Measurements from ENCODE around the gene KDM5B. TPM values are rescaled to one million over a fixed set of nuclear protein-coding genes. Genes with fewer than 3 reads are reported as not detected.

Gene KDM5B
- total RNA-seq, 1 experiment from 2014 or later: 62.7 TPM

DNA sequence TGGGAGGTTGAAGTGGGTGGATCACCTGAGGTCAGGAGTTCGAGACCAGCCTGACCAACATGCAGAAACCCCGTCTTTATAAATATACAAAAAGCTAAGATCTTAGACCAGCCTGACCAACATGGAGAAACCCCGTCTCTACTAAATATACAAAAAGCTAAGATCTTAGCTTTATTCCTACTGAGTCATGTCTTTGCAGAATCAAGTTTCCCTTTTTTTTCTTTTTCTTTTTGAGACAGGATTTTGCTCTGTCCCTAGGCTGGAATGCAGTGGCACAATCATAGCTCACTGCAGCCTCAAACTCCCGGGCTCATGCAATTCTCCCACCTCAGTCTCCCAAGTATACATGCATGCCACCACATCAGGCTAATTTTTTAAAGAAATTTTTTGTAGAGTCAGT lies 21.4 kb downstream of the KDM5B start:
- intact Hi-C loops (cut with micrococcal nuclease; ENCODE audit: unreplicated experiment): no loop called here
- Histone ChIP-seq H3K4me3 (ENCODE audit: low read depth, low read length) (no peak overlapping the region), H3K27me3 (replicated peaks; ENCODE audit: control insufficient read depth, insufficient read depth, low read length) (no peaks in the 10 kb centered on the region), H3K36me3 (ENCODE audit: control insufficient read depth, insufficient read depth, low read length) (no peaks in the 10 kb centered on the region), H3K9me3 (no peaks in the 10 kb centered on the region), H3K4me1 (peaks cover 9% of the 10 kb centered on the region)
- H3K27ac Mint-ChIP-seq (ENCODE audit: unreplicated experiment): no peak overlapping the region
- no TSS peak for BruUV-seq (replicated peaks)
- TF ChIP-seq, protein P1, sequence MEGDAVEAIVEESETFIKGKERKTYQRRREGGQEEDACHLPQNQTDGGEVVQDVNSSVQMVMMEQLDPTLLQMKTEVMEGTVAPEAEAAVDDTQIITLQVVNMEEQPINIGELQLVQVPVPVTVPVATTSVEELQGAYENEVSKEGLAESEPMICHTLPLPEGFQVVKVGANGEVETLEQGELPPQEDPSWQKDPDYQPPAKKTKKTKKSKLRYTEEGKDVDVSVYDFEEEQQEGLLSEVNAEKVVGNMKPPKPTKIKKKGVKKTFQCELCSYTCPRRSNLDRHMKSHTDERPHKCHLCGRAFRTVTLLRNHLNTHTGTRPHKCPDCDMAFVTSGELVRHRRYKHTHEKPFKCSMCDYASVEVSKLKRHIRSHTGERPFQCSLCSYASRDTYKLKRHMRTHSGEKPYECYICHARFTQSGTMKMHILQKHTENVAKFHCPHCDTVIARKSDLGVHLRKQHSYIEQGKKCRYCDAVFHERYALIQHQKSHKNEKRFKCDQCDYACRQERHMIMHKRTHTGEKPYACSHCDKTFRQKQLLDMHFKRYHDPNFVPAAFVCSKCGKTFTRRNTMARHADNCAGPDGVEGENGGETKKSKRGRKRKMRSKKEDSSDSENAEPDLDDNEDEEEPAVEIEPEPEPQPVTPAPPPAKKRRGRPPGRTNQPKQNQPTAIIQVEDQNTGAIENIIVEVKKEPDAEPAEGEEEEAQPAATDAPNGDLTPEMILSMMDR (IDR thresholded peaks at IDR 0.05; ENCODE audit: insufficient read depth in 1 of 2, low read depth in 1 of 2, low read length in 1 of 2, severe bottlenecking in 1 of 2, unreplicated experiment in 1 of 2): no peak
- ChIA-PET POLR2A (no interaction called here), CTCF (no interaction called here)
- no peaks in the 10 kb centered on the region for H3K9me3 Mint-ChIP-seq (ENCODE audit: unreplicated experiment)
- H3K27me3 Mint-ChIP-seq (ENCODE audit: insufficient read depth, unreplicated experiment): no peaks in the 10 kb centered on the region
- DNase-seq: no peak
- no peak overlapping the region for H3K4me3 Mint-ChIP-seq (ENCODE audit: unreplicated experiment)
- peaks cover 4% of the 10 kb centered on the region for H3K36me3 Mint-ChIP-seq (ENCODE audit: insufficient read depth, unreplicated experiment)
- peaks cover 18% of the 10 kb centered on the region for H3K4me1 Mint-ChIP-seq (ENCODE audit: low read depth, unreplicated experiment)

DNA sequence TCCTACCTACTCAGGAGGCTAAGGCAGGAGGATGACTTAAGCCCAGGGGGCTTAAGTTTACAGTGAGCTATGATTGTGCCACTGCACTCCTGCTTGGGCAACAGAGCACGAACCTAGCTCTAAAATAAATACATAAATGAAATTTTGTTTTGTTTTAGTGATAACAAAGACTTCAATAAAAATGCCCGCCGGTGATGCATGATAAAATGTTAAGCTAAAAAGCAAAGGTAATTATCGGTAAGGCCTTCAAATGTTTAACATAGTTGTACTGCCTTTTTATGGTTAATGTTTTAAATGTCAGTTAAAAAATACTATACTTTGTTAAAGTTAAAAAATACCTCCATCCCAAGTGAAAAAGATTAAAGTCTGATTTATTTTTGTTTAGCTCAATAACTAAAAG lies 27.0 kb downstream of the KDM5B start:
- Mint-ChIP-seq H3K27me3 (ENCODE audit: insufficient read depth, unreplicated experiment) (no peaks in the 10 kb centered on the region), H3K4me3 (ENCODE audit: unreplicated experiment) (no peak overlapping the region), H3K4me1 (ENCODE audit: low read depth, unreplicated experiment) (no peaks in the 10 kb centered on the region), H3K9me3 (ENCODE audit: unreplicated experiment) (no peaks in the 10 kb centered on the region), H3K36me3 (ENCODE audit: insufficient read depth, unreplicated experiment) (no peaks in the 10 kb centered on the region), H3K27ac (ENCODE audit: unreplicated experiment) (no peak overlapping the region)
- TF ChIP-seq, protein P1 (IDR thresholded peaks at IDR 0.05; ENCODE audit: insufficient read depth in 1 of 2, low read depth in 1 of 2, low read length in 1 of 2, severe bottlenecking in 1 of 2, unreplicated experiment in 1 of 2): no peak
- BruUV-seq (replicated peaks): no TSS peak
- DNase-seq: no peak
- CTCF ChIA-PET: interaction anchor here (1.2 kb wide), 1 partner anchor 8 kb away, joined by 3 read pairs; no protein-coding TSS in a partner anchor
- no peaks in the 10 kb centered on the region for H3K9me3 ChIP-seq
- intact Hi-C loops (cut with micrococcal nuclease; ENCODE audit: unreplicated experiment): no loop called here
- no peaks in the 10 kb centered on the region for H3K27me3 ChIP-seq (replicated peaks; ENCODE audit: control insufficient read depth, insufficient read depth, low read length)
- POLR2A ChIA-PET: no interaction called here
- H3K4me3 ChIP-seq (ENCODE audit: low read depth, low read length): no peak overlapping the region
- no peaks in the 10 kb centered on the region for H3K36me3 ChIP-seq (ENCODE audit: control insufficient read depth, insufficient read depth, low read length)
- H3K4me1 ChIP-seq: no peaks in the 10 kb centered on the region; the same call in 1 of the 2 replicates

DNA sequence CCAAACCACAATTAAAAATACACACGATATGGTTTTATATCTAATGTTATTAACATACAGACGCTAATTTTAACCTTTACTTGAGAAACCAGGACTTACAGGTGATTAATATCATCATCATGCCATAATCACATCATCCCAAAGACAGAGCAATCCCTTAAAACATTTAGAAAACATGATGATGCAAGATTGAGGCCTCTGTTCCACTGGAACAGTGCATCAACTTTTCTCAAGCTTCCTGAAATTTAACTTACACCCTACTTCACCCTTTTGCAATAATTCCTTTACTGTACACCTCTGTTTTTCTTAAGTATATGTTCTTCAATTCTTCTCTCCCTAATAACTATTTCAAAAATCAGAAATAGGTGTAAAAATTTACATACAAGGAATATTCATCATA lies 38.1 kb downstream of the KDM5B start:
- CTCF ChIA-PET: no interaction called here

More for the DNA sequence above, 38.1 kb downstream of the KDM5B start:
- Mint-ChIP-seq H3K36me3 (ENCODE audit: insufficient read depth, unreplicated experiment) (peaks cover 45% of the 10 kb centered on the region), H3K9me3 (ENCODE audit: unreplicated experiment) (no peaks in the 10 kb centered on the region), H3K4me3 (ENCODE audit: unreplicated experiment) (no peak overlapping the region), H3K27ac (ENCODE audit: unreplicated experiment) (no peak overlapping the region), H3K4me1 (ENCODE audit: low read depth, unreplicated experiment) (no peaks in the 10 kb centered on the region), H3K27me3 (ENCODE audit: insufficient read depth, unreplicated experiment) (no peaks in the 10 kb centered on the region)
- no peak overlapping the region for H3K4me3 ChIP-seq (ENCODE audit: low read depth, low read length)
- BruUV-seq (replicated peaks): no TSS peak
- no peak for DNase-seq
- H3K27me3 ChIP-seq (replicated peaks; ENCODE audit: control insufficient read depth, insufficient read depth, low read length): no peaks in the 10 kb centered on the region
- no peaks in the 10 kb centered on the region for H3K4me1 ChIP-seq
- intact Hi-C loops (cut with micrococcal nuclease; ENCODE audit: unreplicated experiment): no loop called here
- POLR2A ChIA-PET: no interaction called here
- TF ChIP-seq, protein P1 (IDR thresholded peaks at IDR 0.05; ENCODE audit: insufficient read depth in 1 of 2, low read depth in 1 of 2, low read length in 1 of 2, severe bottlenecking in 1 of 2, unreplicated experiment in 1 of 2): no peak
- no peaks in the 10 kb centered on the region for H3K36me3 ChIP-seq (ENCODE audit: control insufficient read depth, insufficient read depth, low read length)
- no peaks in the 10 kb centered on the region for H3K9me3 ChIP-seq
